BLaER1 (cell line): ENCODE data around the gene EVI5.
"Not testable (repeated sequence)": the region's sequence is repeated elsewhere in the genome, so short reads cannot be mapped to it uniquely, and the experiment has no call there.

Experiments used
- H3K27ac ChIP-seq: shearing (Covaris generic); formaldehyde crosslinking; 2 replicates; pipeline ENCODE4 v1.8.1; 2022
- H3K27me3 ChIP-seq: shearing (Covaris generic); formaldehyde crosslinking; 2 replicates; pipeline ENCODE4 v1.8.1; 2022
- H3K36me3 ChIP-seq: shearing (Covaris generic); formaldehyde crosslinking; 2 replicates; pipeline ENCODE4 v1.8.1; 2022
- H3K4me1 ChIP-seq: shearing (Covaris generic); formaldehyde crosslinking; 2 replicates; pipeline ENCODE4 v1.8.1; 2022
- H3K4me2 ChIP-seq: shearing (Covaris generic); formaldehyde crosslinking; 2 replicates; pipeline ENCODE4 v1.8.1; 2022
- H3K4me3 ChIP-seq: shearing (Covaris generic); formaldehyde crosslinking; 2 replicates; pipeline ENCODE4 v1.8.1; 2022
- H3K9ac ChIP-seq: shearing (Covaris generic); formaldehyde crosslinking; 2 replicates; pipeline ENCODE4 v1.8.1; 2022
- H3K9me3 ChIP-seq: shearing (Covaris generic); formaldehyde crosslinking; 2 replicates; pipeline ENCODE4 v1.8.1; 2022
- H4K20me1 ChIP-seq: shearing (Covaris generic); formaldehyde crosslinking; 2 replicates; pipeline ENCODE4 v1.8.1; 2022
- Cebpa-rat ChIP-seq: shearing (Covaris generic); IDR thresholded peaks from 2 replicates; pipeline ENCODE4 v1.8.1; 2022

EVI5 gene

DNA sequence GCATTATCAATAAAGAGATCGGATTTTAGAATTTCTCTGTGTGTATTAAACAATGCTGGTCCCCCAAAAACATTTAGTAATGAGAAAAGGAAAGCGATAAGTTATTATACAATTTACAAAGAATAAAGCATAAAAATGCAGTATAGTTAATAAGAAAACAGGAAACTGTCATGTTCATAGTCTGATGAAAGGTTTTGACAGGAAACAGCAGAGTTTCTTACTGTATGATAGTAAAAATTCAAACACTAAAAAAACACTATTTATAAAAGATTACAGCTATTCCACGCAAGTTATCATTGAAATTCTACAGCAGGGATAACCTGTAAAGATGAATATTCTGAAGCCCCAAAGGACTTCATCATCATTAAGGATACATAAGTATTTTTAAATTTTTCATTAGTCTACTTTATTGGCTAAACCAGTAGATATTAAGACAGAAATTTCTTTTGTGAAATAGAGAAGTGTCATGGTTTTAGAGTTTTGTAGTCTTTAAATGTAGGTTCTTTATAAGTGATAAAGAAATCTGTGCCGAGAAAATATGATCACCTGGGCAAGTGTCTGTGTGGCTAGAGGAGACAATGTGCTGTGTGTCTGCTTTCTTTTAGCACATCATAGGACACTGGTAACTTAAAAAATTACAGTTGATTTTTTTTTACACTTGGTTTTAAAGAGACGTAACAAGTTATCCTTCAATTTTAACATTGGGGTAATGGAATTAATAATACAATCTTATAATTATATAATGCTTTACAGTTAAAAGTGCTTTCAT lies 248.5 kb downstream of the EVI5 start:
- Histone ChIP-seq H3K4me2 (peak overlapping the region; percentile 60), H3K4me1 (peaks cover 30% of the 10 kb centered on the region), H4K20me1 (no peaks in the 10 kb centered on the region), H3K36me3 (no peaks in the 10 kb centered on the region), H3K27me3 (no peaks in the 10 kb centered on the region), H3K9ac (no peak overlapping the region), H3K9me3 (peaks cover 7% of the 10 kb centered on the region), H3K4me3 (no peak overlapping the region), H3K27ac (peak overlapping the region; percentile 20)
- no peak for TF ChIP-seq Cebpa-rat

- H3K27ac ChIP-seq, H3K9ac ChIP-seq, H3K4me2 ChIP-seq, H3K36me3 ChIP-seq, H3K4me3 ChIP-seq, H4K20me1 ChIP-seq, H3K9me3 ChIP-seq, H3K27me3 ChIP-seq: not testable (repeated sequence)
- H3K4me1 ChIP-seq: peaks cover 17% of the 10 kb centered on the region
Measured at GRCh38 chr1:92532371-92532770, 252.5 kb downstream of the EVI5 start.

DNA sequence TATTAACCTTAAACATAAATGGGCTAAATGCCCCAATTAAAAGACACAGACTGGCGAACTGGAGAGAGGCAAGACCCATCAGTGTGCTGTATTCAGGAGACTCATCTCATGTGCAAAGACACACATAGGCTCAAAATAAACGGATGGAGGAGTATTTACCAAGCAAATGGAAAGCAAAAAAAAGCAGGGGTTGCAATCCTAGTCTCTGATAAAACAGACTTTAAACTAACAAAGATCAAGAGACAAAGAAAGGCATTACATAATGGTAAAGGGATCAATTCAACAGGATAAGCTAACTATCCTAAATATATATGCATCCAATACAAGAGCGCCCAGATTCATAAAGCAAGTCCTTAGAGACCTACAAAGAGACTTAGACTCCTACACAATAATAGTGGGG lies 253.0 kb downstream of the EVI5 start:
- H3K9me3 ChIP-seq, H3K36me3 ChIP-seq, H4K20me1 ChIP-seq, H3K4me2 ChIP-seq, H3K27me3 ChIP-seq, H3K4me3 ChIP-seq, H3K27ac ChIP-seq, H3K9ac ChIP-seq: not testable (repeated sequence)
- H3K4me1 ChIP-seq: peaks cover 12% of the 10 kb centered on the region

GRCh38 chr1:92527670-92528069 lies 257.2 kb downstream of the EVI5 start:
- no peaks in the 10 kb centered on the region for H3K27me3 ChIP-seq
- no peaks in the 10 kb centered on the region for H3K4me1 ChIP-seq
- no peak for TF ChIP-seq Cebpa-rat
- no peaks in the 10 kb centered on the region for H4K20me1 ChIP-seq
- H3K9me3 ChIP-seq: no peaks in the 10 kb centered on the region
- no peak overlapping the region for H3K4me2 ChIP-seq
- no peak overlapping the region for H3K9ac ChIP-seq
- no peak overlapping the region for H3K4me3 ChIP-seq
- no peak overlapping the region for H3K27ac ChIP-seq
- H3K36me3 ChIP-seq: no peaks in the 10 kb centered on the region

- H3K36me3 ChIP-seq, H3K4me3 ChIP-seq, H3K9me3 ChIP-seq, H3K27ac ChIP-seq, H3K4me2 ChIP-seq, H3K9ac ChIP-seq, H3K27me3 ChIP-seq, H3K4me1 ChIP-seq, H4K20me1 ChIP-seq: not testable (repeated sequence)
Measured at GRCh38 chr1:92524944-92525590, 259.8 kb downstream of the EVI5 start.

DNA sequence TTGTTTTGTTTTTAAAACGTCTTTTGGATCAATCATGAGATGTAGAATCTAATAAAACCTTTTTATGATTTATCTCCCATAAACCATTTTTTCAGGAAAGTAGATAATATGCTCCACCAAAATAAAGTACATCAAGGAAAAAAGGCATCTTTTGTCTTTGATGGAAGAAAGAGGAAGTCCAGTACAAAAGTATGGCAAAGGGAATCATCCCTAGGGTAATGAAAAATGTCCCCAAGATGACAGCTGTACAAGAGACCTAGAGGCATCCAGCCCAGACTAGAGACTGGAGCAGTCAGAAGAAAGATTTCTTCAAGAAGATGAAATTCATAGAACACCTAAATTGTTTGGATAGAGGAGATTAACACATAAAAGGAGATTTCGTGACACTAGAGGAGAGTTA lies 265.9 kb downstream of the EVI5 start:
- no peaks in the 10 kb centered on the region; the same call in 1 of the 2 replicates for H3K36me3 ChIP-seq
- no peaks in the 10 kb centered on the region for H3K9me3 ChIP-seq
- H3K4me2 ChIP-seq: peak overlapping the region; percentile 17; the same call in 1 of the 2 replicates
- H3K9ac ChIP-seq: no peak overlapping the region
- no peaks in the 10 kb centered on the region for H3K27me3 ChIP-seq
- no peaks in the 10 kb centered on the region for H4K20me1 ChIP-seq
- no peak overlapping the region for H3K4me3 ChIP-seq
- H3K4me1 ChIP-seq: peaks cover 6% of the 10 kb centered on the region
- no peak for TF ChIP-seq Cebpa-rat
- no peak overlapping the region for H3K27ac ChIP-seq

DNA sequence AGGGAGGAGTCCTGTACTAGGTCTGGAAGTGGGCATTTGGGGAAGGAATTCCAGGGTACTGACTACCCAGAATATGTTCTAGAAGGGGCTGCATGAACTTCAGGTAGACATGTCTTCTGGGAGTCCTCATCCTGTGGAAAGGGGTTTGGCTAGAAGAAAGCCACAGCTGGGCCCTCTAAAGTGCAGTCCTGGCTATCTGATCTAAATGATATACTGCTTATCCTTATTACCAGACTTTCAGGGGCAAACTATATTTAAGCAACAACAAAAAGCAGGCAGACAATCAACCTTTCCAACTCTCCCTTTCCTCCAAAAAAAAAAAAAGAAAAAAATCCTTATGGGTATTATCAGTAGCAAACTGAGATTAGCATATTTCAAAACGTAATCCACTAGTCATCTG lies 268.3 kb downstream of the EVI5 start:
- Histone ChIP-seq H3K9ac (no peak overlapping the region), H4K20me1 (no peaks in the 10 kb centered on the region), H3K27me3 (no peaks in the 10 kb centered on the region), H3K4me2 (no peak overlapping the region), H3K36me3 (no peaks in the 10 kb centered on the region; the same call in 1 of the 2 replicates), H3K4me1 (peaks cover 6% of the 10 kb centered on the region), H3K27ac (no peak overlapping the region), H3K9me3 (no peaks in the 10 kb centered on the region), H3K4me3 (no peak overlapping the region)
- TF ChIP-seq Cebpa-rat: no peak

DNA sequence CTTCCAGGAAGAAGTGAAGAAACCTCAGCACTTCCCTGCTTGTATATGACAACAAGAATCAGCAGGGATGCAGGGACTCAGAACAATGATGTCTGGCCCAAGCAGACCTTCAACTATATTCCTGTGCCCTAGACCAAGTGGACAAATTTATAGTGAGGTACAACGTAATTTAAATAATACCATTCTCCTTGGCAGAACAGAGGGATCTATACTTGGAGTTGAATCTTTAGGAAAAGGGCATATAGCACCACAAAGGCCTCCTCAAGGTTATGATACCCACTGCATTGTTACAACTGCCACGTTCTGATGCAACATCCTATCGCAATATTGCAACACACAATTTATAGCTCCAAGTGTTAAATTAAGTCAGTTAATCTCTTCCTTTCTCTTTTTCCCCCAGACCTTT lies 269.1 kb downstream of the EVI5 start:
- Histone ChIP-seq H3K4me2 (no peak overlapping the region), H3K27ac (no peak overlapping the region), H3K9ac (no peak overlapping the region), H3K4me1 (peaks cover 6% of the 10 kb centered on the region), H3K36me3 (no peaks in the 10 kb centered on the region; the same call in 1 of the 2 replicates), H3K9me3 (no peaks in the 10 kb centered on the region), H4K20me1 (no peaks in the 10 kb centered on the region), H3K4me3 (no peak overlapping the region), H3K27me3 (no peaks in the 10 kb centered on the region)
- TF ChIP-seq Cebpa-rat: no peak

GRCh38 chr1:92511541-92511940 lies 273.4 kb downstream of the EVI5 start:
- H3K27ac ChIP-seq: no peak overlapping the region
- H3K4me1 ChIP-seq: 0 out of 2 replicates have a peak, but pooled peaks cover 4% of the 10 kb centered on the region
- H3K36me3 ChIP-seq: no peaks in the 10 kb centered on the region
- H3K4me3 ChIP-seq: no peak overlapping the region
- H3K27me3 ChIP-seq: no peaks in the 10 kb centered on the region
- no peak overlapping the region for H3K9ac ChIP-seq
- no peak overlapping the region for H3K4me2 ChIP-seq
- H4K20me1 ChIP-seq: no peaks in the 10 kb centered on the region
- TF ChIP-seq Cebpa-rat: no peak
- no peaks in the 10 kb centered on the region for H3K9me3 ChIP-seq

- TF ChIP-seq Cebpa-rat: no peak
- H3K4me3 ChIP-seq: no peak overlapping the region
Measured at GRCh38 chr1:92509619-92510018, 275.3 kb downstream of the EVI5 start.

More at GRCh38 chr1:92509619-92510018, 275.3 kb downstream of the EVI5 start:
- Histone ChIP-seq H3K9ac (no peak overlapping the region), H3K9me3 (no peaks in the 10 kb centered on the region), H4K20me1 (no peaks in the 10 kb centered on the region), H3K4me2 (no peak overlapping the region), H3K27me3 (no peaks in the 10 kb centered on the region), H3K36me3 (no peaks in the 10 kb centered on the region), H3K4me1 (peaks cover 15% of the 10 kb centered on the region), H3K27ac (no peak overlapping the region)
